GM12878 (cell line): ENCODE measurements around the gene RFX5. TPM values are rescaled to one million over a fixed set of nuclear protein-coding genes. Genes with fewer than 3 reads are reported as not detected.

Source experiments
- ATAC-seq: fragments of 200-7000 bp; cut with Tn5 transposase; 3 replicates; pipeline ENCODE4 v1.9.1; 2020; ENCODE audit warnings: mild to moderate bottlenecking, moderate library complexity
- BruUV-seq: library from RNA; stranded (reverse); fragments of 400-500 nt; replicated peaks from 2 replicates; lab custom pipeline; 2021; lab: Mats Ljungman, UMichigan
- CTCF ChIA-PET: fragments of 300-600 bp; sonication (Branson Sonifier 250); formaldehyde crosslinking; extraction: SDS; loops from one replicate; lab custom pipeline; 2021; ENCODE audit warnings: inconsistent platforms; lab: Yijun Ruan, JAX
- POLR2A ChIA-PET: fragments of 350-600 bp; formaldehyde crosslinking; extraction: SDS; loops from one replicate; lab custom pipeline; 2021; ENCODE audit warnings: inconsistent platforms; lab: Charles Lee
- RAD21 ChIA-PET: fragments of 300-600 bp; sonication (Branson Sonifier 250); formaldehyde crosslinking; loops from one replicate; lab custom pipeline; 2023; ENCODE audit warnings: antibody characterized with exemption; ENCODE audit not compliant: unreplicated experiment; lab: Charles Lee
- SMC1A ChIA-PET: fragments of 300-600 bp; sonication (Branson Sonifier 250); formaldehyde crosslinking; loops from one replicate; lab custom pipeline; 2023; ENCODE audit not compliant: unreplicated experiment, uncharacterized antibody; lab: Charles Lee
- DNase-seq: peaks from one replicate; pipeline ENCODE4 v3.0.0-alpha.2; 2011; ENCODE audit warnings: low read depth, low spot score
- FAIRE-seq: peaks from 3 replicates; lab custom pipeline; 2011; peaks lifted over from hg19 to GRCh38; lab: Jason Lieb, UNC
- H2AFZ ChIP-seq: 2 replicates; pipeline ENCODE4 v1.6.0; 2011; ENCODE audit warnings: low read depth, low read length, control low read depth; ENCODE audit not compliant: control insufficient read depth
- H3K27ac ChIP-seq: 2 replicates; pipeline ENCODE4 v1.5.1; 2011; ENCODE audit warnings: control low read depth; ENCODE audit not compliant: control insufficient read depth, insufficient read depth
- H3K27me3 ChIP-seq, 2 experiments: replicated peaks in 1 of 2; 2 replicates each; pipeline versions ENCODE4 v1.6.0 to v1.6.1; 2011; ENCODE audit warnings: low read length in 1 of 2; ENCODE audit not compliant: control insufficient read depth in 2 of 2, insufficient read depth in 2 of 2
- H3K36me3 ChIP-seq, 2 experiments: 2 replicates each; pipeline ENCODE4 v1.5.1; 2011; ENCODE audit warnings: low read length in 1 of 2; ENCODE audit not compliant: control insufficient read depth in 2 of 2, insufficient read depth in 2 of 2
- H3K4me1 ChIP-seq: 2 replicates; pipeline ENCODE4 v1.6.1; 2011; ENCODE audit warnings: mild to moderate bottlenecking, low read length, moderate library complexity, mixed read lengths; ENCODE audit not compliant: control insufficient read depth, insufficient read depth
- H3K4me2 ChIP-seq: 2 replicates; pipeline ENCODE4 v1.6.0; 2011; ENCODE audit warnings: control low read depth; ENCODE audit not compliant: control insufficient read depth, insufficient read depth
- H3K4me3 ChIP-seq: fragments of 200-600 bp; sonication (generic); 2 replicates; pipeline ENCODE4 v1.5.1; 2016
- H3K79me2 ChIP-seq: 2 replicates; pipeline ENCODE4 v1.6.0; 2011; ENCODE audit warnings: low read length; ENCODE audit not compliant: control insufficient read depth, insufficient read depth
- H3K9ac ChIP-seq: 2 replicates; pipeline ENCODE4 v1.8.0; 2011; ENCODE audit warnings: low read length, control low read depth, mixed read lengths; ENCODE audit not compliant: control insufficient read depth, insufficient read depth
- H3K9me3 ChIP-seq: replicated peaks from 3 replicates; pipeline ENCODE4 v1.5.1; 2011; ENCODE audit warnings: mild to moderate bottlenecking, low read length; ENCODE audit not compliant: control insufficient read depth, insufficient read depth
- H4K20me1 ChIP-seq: 2 replicates; pipeline ENCODE4 v1.6.0; 2011; ENCODE audit not compliant: control insufficient read depth, insufficient read depth
- ATF7 ChIP-seq: fragments of 450-650 bp; IDR thresholded peaks from 2 replicates; pipeline ENCODE4 v1.6.1; 2016; ENCODE audit warnings: low read depth, mild to moderate bottlenecking
- BCL3 ChIP-seq: IDR thresholded peaks from 2 replicates; pipeline ENCODE4 v1.6.1; 2011; ENCODE audit warnings: borderline replicate concordance, low read depth, mild to moderate bottlenecking, moderate library complexity, low read length; ENCODE audit not compliant: insufficient read depth, poor library complexity, severe bottlenecking
- E4F1 ChIP-seq: fragments of 450-650 bp; IDR thresholded peaks from 2 replicates; pipeline ENCODE4 v1.6.1; 2018; ENCODE audit warnings: borderline replicate concordance, mild to moderate bottlenecking; ENCODE audit not compliant: partially characterized antibody
- EED ChIP-seq: sonication (generic); IDR thresholded peaks from 2 replicates; pipeline ENCODE4 v1.6.1; 2016; ENCODE audit warnings: antibody characterized with exemption, low read depth
- ESRRA ChIP-seq: IDR thresholded peaks from 2 replicates; pipeline ENCODE4 v1.6.1; 2012; ENCODE audit warnings: mild to moderate bottlenecking, low read length, improper control_type of control experiment
- HDGF ChIP-seq: fragments of 450-650 bp; IDR thresholded peaks from 2 replicates; pipeline ENCODE4 v1.6.1; 2016; ENCODE audit warnings: antibody characterized with exemption
- MTA2 ChIP-seq: fragments of 450-650 bp; IDR thresholded peaks from 2 replicates; pipeline ENCODE4 v1.6.1; 2016; ENCODE audit warnings: low read depth, mild to moderate bottlenecking, moderate library complexity
- MYC ChIP-seq: IDR thresholded peaks from 2 replicates; pipeline ENCODE4 v1.6.1; 2011; ENCODE audit warnings: mild to moderate bottlenecking, low read length, moderate library complexity, inconsistent platforms; ENCODE audit not compliant: insufficient read depth, insufficient replicate concordance, insufficient read length, severe bottlenecking
- NFIC ChIP-seq: IDR thresholded peaks from 2 replicates; pipeline ENCODE4 v1.6.1; 2012; ENCODE audit warnings: low read depth, mild to moderate bottlenecking, inconsistent platforms, low read length, moderate library complexity
- NR2C1 ChIP-seq: fragments of 450-650 bp; IDR thresholded peaks from 2 replicates; pipeline ENCODE4 v1.6.1; 2017; ENCODE audit warnings: antibody characterized with exemption, mild to moderate bottlenecking, moderate library complexity
- NR2C2 ChIP-seq: IDR thresholded peaks from 2 replicates; pipeline ENCODE4 v1.6.1; 2011; ENCODE audit warnings: borderline replicate concordance, low read depth; ENCODE audit not compliant: control insufficient read depth, insufficient read length
- RAD51 ChIP-seq: fragments of 450-650 bp; IDR thresholded peaks from 2 replicates; pipeline ENCODE4 v1.6.1; 2016; ENCODE audit warnings: moderate library complexity, mild to moderate bottlenecking, inconsistent platforms
- SP1 ChIP-seq: IDR thresholded peaks from one replicate; pipeline ENCODE4 v1.6.1; 2011; ENCODE audit warnings: low read depth, low read length
- ZSCAN29 ChIP-seq: fragments of 450-650 bp; IDR thresholded peaks from 2 replicates; pipeline ENCODE4 v1.6.1; 2017; ENCODE audit warnings: mild to moderate bottlenecking, moderate library complexity
- WGBS: methylation state at CpG from one replicate; pipeline ENCODE4 v1.1.6; 2016; ENCODE audit warnings: low lambda C conversion rate; ENCODE audit not compliant: insufficient replicate concordance, insufficient coverage; ENCODE audit errors: missing lambda C conversion rate; 5-methylcytosine and 5-hydroxymethylcytosine counted together
- in situ Hi-C: fragments of 300-500 bp; cut with MboI; formaldehyde crosslinking; loops from 9 replicates; pipeline ENCODE4 v1.14.3; 2018; ENCODE audit warnings: mixed read lengths
- intact Hi-C: fragments of 100-400 bp; cut with micrococcal nuclease; formaldehyde crosslinking; loops from one replicate; pipeline ENCODE4 v1.14.2; 2022; ENCODE audit not compliant: unreplicated experiment
- polyA plus RNA-seq, 11 experiments: library from polyadenylated mRNA; depleted of rRNA in 4 of 11; unstranded in 6 of 11; stranded (reverse) in 5 of 11; fragments of >200 nt; fragmentation: Nextera tagmentation in 4 of 11; fragmentation: Illumina TruSeq in 1 of 11; extraction: Ambion mirVana in 4 of 11; extraction: Trizol in 1 of 11; gene quantifications; 1 replicate in 1 of 11; 2 replicates in 10 of 11; pipeline versions ENCODE4 v1.2.1 to v1.2.3, GENCODE V29; 2011 to 2016; ENCODE audit warnings: inconsistent platforms in 2 of 11, missing spikeins in 2 of 11, low read depth in 1 of 11
- total RNA-seq, 4 experiments: library from RNA; depleted of rRNA in 3 of 4; stranded (reverse); fragments of >200 nt in 3 of 4; fragmentation: Illumina TruSeq in 1 of 4; extraction: Trizol in 1 of 4; gene quantifications; 2 replicates each; pipeline versions ENCODE4 v1.2.1 to v1.2.3, GENCODE V29; 2013 to 2021
- TF ChIP-seq, protein P1 (sequence below): IDR thresholded peaks from 2 replicates; pipeline ENCODE4 v1.6.1; 2011; ENCODE audit warnings: low read depth, low read length, improper control_type of control experiment, borderline replicate concordance
- TF ChIP-seq, protein P2 (sequence below): fragments of 450-650 bp; IDR thresholded peaks from 2 replicates; pipeline ENCODE4 v1.6.1; 2017; ENCODE audit warnings: mild to moderate bottlenecking

Gene RFX5
- total and polyA plus RNA-seq, 10 of the 15 experiments (the other 5 are each of a cell fraction or from before 2014, with no cell fraction given): 14.1 to 198 (median 124) TPM

DNA sequence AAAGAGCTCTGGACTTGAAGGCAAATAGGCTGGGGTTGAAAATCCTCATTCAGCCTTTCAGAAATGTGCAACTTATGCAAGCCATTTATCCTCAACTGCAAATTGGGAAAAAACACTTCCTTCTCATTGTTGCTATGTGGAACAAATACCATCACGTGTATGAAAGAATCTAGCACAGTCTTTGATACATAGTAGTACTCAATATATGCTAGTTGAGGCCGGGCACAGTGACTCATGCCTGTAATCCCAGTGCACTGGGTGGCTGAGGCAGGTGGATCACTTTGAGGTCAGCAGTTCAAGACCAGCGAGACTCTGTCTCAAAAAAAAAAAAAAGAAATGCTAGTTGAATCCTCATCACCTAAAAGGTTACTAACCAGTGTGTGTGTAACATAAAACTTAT lies 28.1 kb downstream of the RFX5 start:
- in situ Hi-C loops (no loop called here), intact Hi-C loops (no loop called here)
- H4K20me1 ChIP-seq: 0 out of 2 replicates have a peak, but pooled peaks cover 2% of the 10 kb centered on the region
- no peaks in the 10 kb centered on the region for H3K27me3 ChIP-seq
- no peak overlapping the region for H3K27ac ChIP-seq
- WGBS: 71% methylated on average over 3 of the region's 3 CpGs
- ATAC-seq: no peak
- BruUV-seq: no TSS peak
- no peaks in the 10 kb centered on the region for H3K9me3 ChIP-seq
- no peak for DNase-seq
- ChIA-PET POLR2A (no interaction called here), RAD21 (no interaction called here), SMC1A (no interaction called here), CTCF (interaction anchor here (0.7 to 14.4 kb wide), 2 partner anchors 9 to 20 kb away, joined by 3 to 189 read pairs; no protein-coding TSS in a partner anchor)
- no peak overlapping the region for H3K9ac ChIP-seq
- no peak overlapping the region for H2AFZ ChIP-seq
- H3K4me1 ChIP-seq: no peaks in the 10 kb centered on the region
- peaks cover 6 to 32% of the 10 kb centered on the region in 2 experiments for H3K36me3 ChIP-seq
- H3K4me2 ChIP-seq: no peak overlapping the region
- no peak for FAIRE-seq
- H3K79me2 ChIP-seq: 0 out of 2 replicates have a peak, but pooled peaks cover 4% of the 10 kb centered on the region
- no peak overlapping the region for H3K4me3 ChIP-seq
- TF ChIP-seq NR2C1 (no peak), MYC (no peak), NR2C2 (no peak), NFIC (no peak), ATF7 (no peak), ZSCAN29 (no peak), BCL3 (no peak), HDGF (no peak), E4F1 (no peak), EED (no peak), MTA2 (no peak), ESRRA (no peak), RAD51 (no peak), SP1 (no peak)
- TF ChIP-seq, protein P1, sequence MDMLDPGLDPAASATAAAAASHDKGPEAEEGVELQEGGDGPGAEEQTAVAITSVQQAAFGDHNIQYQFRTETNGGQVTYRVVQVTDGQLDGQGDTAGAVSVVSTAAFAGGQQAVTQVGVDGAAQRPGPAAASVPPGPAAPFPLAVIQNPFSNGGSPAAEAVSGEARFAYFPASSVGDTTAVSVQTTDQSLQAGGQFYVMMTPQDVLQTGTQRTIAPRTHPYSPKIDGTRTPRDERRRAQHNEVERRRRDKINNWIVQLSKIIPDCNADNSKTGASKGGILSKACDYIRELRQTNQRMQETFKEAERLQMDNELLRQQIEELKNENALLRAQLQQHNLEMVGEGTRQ: no peak
- TF ChIP-seq, protein P2, sequence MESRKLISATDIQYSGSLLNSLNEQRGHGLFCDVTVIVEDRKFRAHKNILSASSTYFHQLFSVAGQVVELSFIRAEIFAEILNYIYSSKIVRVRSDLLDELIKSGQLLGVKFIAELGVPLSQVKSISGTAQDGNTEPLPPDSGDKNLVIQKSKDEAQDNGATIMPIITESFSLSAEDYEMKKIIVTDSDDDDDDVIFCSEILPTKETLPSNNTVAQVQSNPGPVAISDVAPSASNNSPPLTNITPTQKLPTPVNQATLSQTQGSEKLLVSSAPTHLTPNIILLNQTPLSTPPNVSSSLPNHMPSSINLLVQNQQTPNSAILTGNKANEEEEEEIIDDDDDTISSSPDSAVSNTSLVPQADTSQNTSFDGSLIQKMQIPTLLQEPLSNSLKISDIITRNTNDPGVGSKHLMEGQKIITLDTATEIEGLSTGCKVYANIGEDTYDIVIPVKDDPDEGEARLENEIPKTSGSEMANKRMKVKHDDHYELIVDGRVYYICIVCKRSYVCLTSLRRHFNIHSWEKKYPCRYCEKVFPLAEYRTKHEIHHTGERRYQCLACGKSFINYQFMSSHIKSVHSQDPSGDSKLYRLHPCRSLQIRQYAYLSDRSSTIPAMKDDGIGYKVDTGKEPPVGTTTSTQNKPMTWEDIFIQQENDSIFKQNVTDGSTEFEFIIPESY: no peak
